LHCN-M2 (cell line): ENCODE data around the gene GKN1. TPM values are rescaled to one million over a fixed set of nuclear protein-coding genes. Genes with fewer than 3 reads are reported as not detected.

Source experiments
- total RNA-seq: library from RNA; depleted of rRNA; stranded (reverse); fragments of >200 nt; gene quantifications from 2 replicates; pipeline ENCODE4 v1.2.3, GENCODE V29; 2014; rRNA removed

Gene GKN1
- total RNA-seq, 1 experiment from 2014 or later, result not detected

Other genes starting within 250 kb of the GKN1 start
- 0.13 TPM in 1 of 2 replicates, not detected in the other for gene ARHGAP25, start 239.8 kb upstream of the GKN1 start, total RNA-seq
- gene BMP10, start 103.2 kb upstream of the GKN1 start, total RNA-seq, result not detected in 2 replicates
- not detected in 2 replicates for gene GKN2, start 21.7 kb upstream of the GKN1 start, total RNA-seq
- gene ANTXR1, start 38.5 kb downstream of the GKN1 start, total RNA-seq, result 181 and 209 TPM in 2 replicates